Ovary (tissue), 3 donors: ENCODE results near the gene MCCD1.

ENCODE experiments used
- EP300 ChIP-seq: sonication (generic); formaldehyde crosslinking; IDR thresholded peaks from one replicate; pipeline ENCODE4 v1.6.1; 2017; ENCODE audit warnings: antibody characterized with exemption
- TF ChIP-seq, protein P1 (sequence below), 3 donors: fragments of 450-650 bp in 2 of 3; fragments of 200-600 bp in 1 of 3; IDR thresholded peaks; one replicate each; pipeline versions ENCODE4 v1.5.1 to v1.8.0; 2016 to 2022; ENCODE audit warnings: antibody characterized with exemption in 3 of 3, mild to moderate bottlenecking in 1 of 3
- donor health status: DM: no; HTN: no; CAD: no.

DNA sequence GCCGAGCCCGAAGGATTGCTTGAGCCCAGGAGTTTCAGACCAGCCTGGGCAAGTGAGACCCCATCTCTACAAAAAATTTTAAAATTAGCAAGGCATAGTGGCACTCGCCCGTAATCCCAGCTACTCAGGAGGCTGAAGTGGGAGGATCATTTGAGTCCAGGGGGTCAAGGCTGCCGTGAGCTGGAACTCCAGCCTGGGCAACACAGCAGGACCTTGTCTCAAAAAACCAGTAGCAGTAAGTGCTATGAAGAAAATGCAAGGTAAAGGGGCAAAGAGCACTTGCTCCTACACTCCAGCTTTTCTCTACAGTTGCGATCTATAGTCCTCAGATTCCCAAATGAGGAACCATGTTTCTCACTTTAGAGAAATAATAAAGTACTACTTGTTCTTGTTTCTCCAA, 14.9 kb downstream of the MCCD1 start:
- TF ChIP-seq, protein P1, sequence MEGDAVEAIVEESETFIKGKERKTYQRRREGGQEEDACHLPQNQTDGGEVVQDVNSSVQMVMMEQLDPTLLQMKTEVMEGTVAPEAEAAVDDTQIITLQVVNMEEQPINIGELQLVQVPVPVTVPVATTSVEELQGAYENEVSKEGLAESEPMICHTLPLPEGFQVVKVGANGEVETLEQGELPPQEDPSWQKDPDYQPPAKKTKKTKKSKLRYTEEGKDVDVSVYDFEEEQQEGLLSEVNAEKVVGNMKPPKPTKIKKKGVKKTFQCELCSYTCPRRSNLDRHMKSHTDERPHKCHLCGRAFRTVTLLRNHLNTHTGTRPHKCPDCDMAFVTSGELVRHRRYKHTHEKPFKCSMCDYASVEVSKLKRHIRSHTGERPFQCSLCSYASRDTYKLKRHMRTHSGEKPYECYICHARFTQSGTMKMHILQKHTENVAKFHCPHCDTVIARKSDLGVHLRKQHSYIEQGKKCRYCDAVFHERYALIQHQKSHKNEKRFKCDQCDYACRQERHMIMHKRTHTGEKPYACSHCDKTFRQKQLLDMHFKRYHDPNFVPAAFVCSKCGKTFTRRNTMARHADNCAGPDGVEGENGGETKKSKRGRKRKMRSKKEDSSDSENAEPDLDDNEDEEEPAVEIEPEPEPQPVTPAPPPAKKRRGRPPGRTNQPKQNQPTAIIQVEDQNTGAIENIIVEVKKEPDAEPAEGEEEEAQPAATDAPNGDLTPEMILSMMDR (IDR thresholded peaks at IDR 0.05): no peak
- TF ChIP-seq EP300: no peak
